IMR-90 (cell line): ENCODE data around the gene RFXANK. TPM values are rescaled to one million over a fixed set of nuclear protein-coding genes. Genes with fewer than 3 reads are reported as not detected.

Experiments
- ATAC-seq: fragments of 200-7000 bp; cut with Tn5 transposase; 2 replicates; pipeline ENCODE4 v1.9.1; 2020; ENCODE audit warnings: low read depth, mild to moderate bottlenecking, moderate library complexity
- BruUV-seq: library from RNA; stranded (reverse); fragments of 400-500 nt; replicated peaks from 2 replicates; lab custom pipeline; 2021; lab: Mats Ljungman, UMichigan
- CTCF ChIA-PET: fragments of 300-600 bp; formaldehyde crosslinking; extraction: SDS; loops from one replicate; lab custom pipeline; 2021; ENCODE audit warnings: antibody characterized with exemption; lab: Yijun Ruan, JAX
- POLR2A ChIA-PET: fragments of 300-600 bp; sonication (Branson Sonifier 250); formaldehyde crosslinking; loops from one replicate; lab custom pipeline; 2022; ENCODE audit warnings: antibody characterized with exemption; ENCODE audit not compliant: unreplicated experiment; lab: Charles Lee
- DNase-seq: peaks from one replicate; pipeline ENCODE4 v3.0.0; 2013
- H2AFZ ChIP-seq: replicated peaks from 2 replicates; pipeline ENCODE3; 2013; ENCODE audit warnings: low read length, mild to moderate bottlenecking; ENCODE audit not compliant: poor library complexity
- H2AK5ac ChIP-seq: 2 replicates; pipeline ENCODE4 v1.6.1; 2013; ENCODE audit warnings: low read depth, low read length, inconsistent platforms
- H2AK9ac ChIP-seq: replicated peaks from 2 replicates; pipeline ENCODE3; 2013; ENCODE audit warnings: mild to moderate bottlenecking, low read depth, low read length, moderate library complexity; ENCODE audit not compliant: poor library complexity
- H2BK120ac ChIP-seq: 2 replicates; pipeline ENCODE4 v1.6.1; 2013; ENCODE audit warnings: low read depth, low read length, inconsistent platforms
- H2BK15ac ChIP-seq: 3 replicates; pipeline ENCODE4 v1.6.1; 2013; ENCODE audit warnings: low read depth, low read length, inconsistent platforms
- H2BK20ac ChIP-seq: 2 replicates; pipeline ENCODE4 v1.6.1; 2013; ENCODE audit warnings: low read depth, mild to moderate bottlenecking, inconsistent platforms, low read length, moderate library complexity
- H2BK5ac ChIP-seq: 2 replicates; pipeline ENCODE4 v1.6.1; 2013; ENCODE audit warnings: mild to moderate bottlenecking, low read depth, low read length, inconsistent platforms; ENCODE audit not compliant: poor library complexity, severe bottlenecking
- H3K14ac ChIP-seq: replicated peaks from 2 replicates; pipeline ENCODE4 v1.6.1; 2013; ENCODE audit warnings: low read depth, low read length, inconsistent platforms
- H3K18ac ChIP-seq: 2 replicates; pipeline ENCODE4 v1.6.1; 2013; ENCODE audit warnings: low read depth, low read length, control low read depth
- H3K23ac ChIP-seq: 2 replicates; pipeline ENCODE4 v1.6.1; 2013; ENCODE audit warnings: low read depth, low read length, inconsistent platforms
- H3K27ac ChIP-seq: 2 replicates; pipeline ENCODE4 v1.5.1; 2013; ENCODE audit warnings: mild to moderate bottlenecking, control low read depth, low read length; ENCODE audit not compliant: insufficient read depth
- H3K27me3 ChIP-seq: 2 replicates; pipeline ENCODE4 v1.6.1; 2013; ENCODE audit warnings: low read length; ENCODE audit not compliant: control insufficient read depth, insufficient read depth
- H3K36me3 ChIP-seq: 2 replicates; pipeline ENCODE4 v1.6.1; 2013; ENCODE audit warnings: low read length, mixed read lengths; ENCODE audit not compliant: control insufficient read depth, insufficient read depth
- H3K4ac ChIP-seq: 2 replicates; pipeline ENCODE4 v1.6.1; 2013; ENCODE audit warnings: low read depth, low read length, inconsistent platforms
- H3K4me1 ChIP-seq: 2 replicates; pipeline ENCODE4 v1.6.1; 2013; ENCODE audit warnings: low read length, mixed read lengths; ENCODE audit not compliant: control insufficient read depth, insufficient read depth
- H3K4me2 ChIP-seq: 2 replicates; pipeline ENCODE4 v1.6.1; 2013; ENCODE audit warnings: low read depth, mild to moderate bottlenecking, control low read depth, low read length, moderate library complexity
- H3K4me3 ChIP-seq: 2 replicates; pipeline ENCODE4 v1.5.1; 2013; ENCODE audit warnings: low read depth, mild to moderate bottlenecking, control low read depth, low read length, moderate library complexity; ENCODE audit not compliant: insufficient read depth
- H3K56ac ChIP-seq: 2 replicates; pipeline ENCODE4 v1.6.1; 2013; ENCODE audit warnings: low read length, inconsistent platforms; ENCODE audit not compliant: insufficient read depth; ENCODE audit errors: extremely low read depth
- H3K79me1 ChIP-seq, 2 experiments: 2 replicates each; pipeline ENCODE4 v1.6.1; 2013; ENCODE audit warnings: low read length in 2 of 2, inconsistent platforms in 1 of 2, low read depth in 1 of 2
- H3K9ac ChIP-seq: 2 replicates; pipeline ENCODE4 v1.6.1; 2013; ENCODE audit warnings: low read depth, low read length, control low read depth
- H3K9me1 ChIP-seq: 2 replicates; pipeline ENCODE4 v1.6.1; 2013; ENCODE audit warnings: low read length, inconsistent platforms; ENCODE audit not compliant: insufficient read depth
- H3K9me3 ChIP-seq: 2 replicates; pipeline ENCODE4 v1.6.1; 2013; ENCODE audit warnings: low read length; ENCODE audit not compliant: control insufficient read depth, insufficient read depth
- H4K20me1 ChIP-seq: 2 replicates; pipeline ENCODE4 v1.6.1; 2013; ENCODE audit warnings: low read length, inconsistent platforms; ENCODE audit not compliant: insufficient read depth
- H4K5ac ChIP-seq: 2 replicates; pipeline ENCODE4 v1.6.1; 2013; ENCODE audit warnings: mild to moderate bottlenecking, low read depth, low read length, control low read depth
- H4K8ac ChIP-seq, 2 experiments: 2 replicates each; pipeline ENCODE4 v1.6.1; 2013; ENCODE audit warnings: low read depth in 2 of 2, low read length in 2 of 2, control low read depth in 1 of 2, inconsistent platforms in 1 of 2
- H4K91ac ChIP-seq: 2 replicates; pipeline ENCODE4 v1.6.1; 2013; ENCODE audit warnings: low read depth, low read length, inconsistent platforms; ENCODE audit not compliant: insufficient read depth
- BHLHE40 ChIP-seq: fragments of 150-350 bp; IDR thresholded peaks from 2 replicates; pipeline ENCODE4 v1.6.1; 2016; ENCODE audit warnings: mild to moderate bottlenecking, low read depth, low read length
- CHD1 ChIP-seq: IDR thresholded peaks from 2 replicates; pipeline ENCODE4 v1.6.1; 2012; ENCODE audit warnings: low read depth, low read length, improper control_type of control experiment
- ELK1 ChIP-seq: fragments of 150-350 bp; IDR thresholded peaks from 2 replicates; pipeline ENCODE4 v1.6.1; 2016; ENCODE audit warnings: low read depth, mild to moderate bottlenecking, low read length, moderate library complexity, borderline replicate concordance
- FOS ChIP-seq: fragments of 150-350 bp; IDR thresholded peaks from 2 replicates; pipeline ENCODE4 v1.6.1; 2016; ENCODE audit warnings: low read depth, low read length
- MAFK ChIP-seq: IDR thresholded peaks from 2 replicates; pipeline ENCODE4 v1.6.1; 2012; ENCODE audit warnings: low read depth, low read length, improper control_type of control experiment
- MAZ ChIP-seq: IDR thresholded peaks from 2 replicates; pipeline ENCODE4 v1.6.1; 2012; ENCODE audit warnings: low read depth, mild to moderate bottlenecking, low read length, improper control_type of control experiment, moderate library complexity, borderline replicate concordance
- MXI1 ChIP-seq: IDR thresholded peaks from 2 replicates; pipeline ENCODE4 v1.6.1; 2012; ENCODE audit warnings: low read depth, mild to moderate bottlenecking, low read length, moderate library complexity, borderline replicate concordance
- NFE2L2 ChIP-seq: fragments of 150-350 bp; IDR thresholded peaks from 2 replicates; pipeline ENCODE4 v1.6.1; 2016; ENCODE audit warnings: low read depth, mild to moderate bottlenecking, low read length
- POLR2A ChIP-seq: IDR thresholded peaks from 2 replicates; pipeline ENCODE4 v1.6.1; 2012; ENCODE audit warnings: mild to moderate bottlenecking, low read depth, low read length
- RAD21 ChIP-seq: IDR thresholded peaks from 2 replicates; pipeline ENCODE4 v1.6.1; 2012; ENCODE audit warnings: low read length, improper control_type of control experiment
- RCOR1 ChIP-seq: IDR thresholded peaks from 2 replicates; pipeline ENCODE4 v1.6.1; 2012; ENCODE audit warnings: mild to moderate bottlenecking, low read length, improper control_type of control experiment; ENCODE audit not compliant: insufficient replicate concordance
- RFX5 ChIP-seq: IDR thresholded peaks from 2 replicates; pipeline ENCODE4 v1.8.0; 2012; ENCODE audit warnings: low read depth, mild to moderate bottlenecking, low read length, moderate library complexity
- SMC3 ChIP-seq: fragments of 150-350 bp; IDR thresholded peaks from 2 replicates; pipeline ENCODE4 v1.6.1; 2016; ENCODE audit warnings: low read depth, mild to moderate bottlenecking, antibody characterized with exemption, low read length, moderate library complexity
- USF2 ChIP-seq: fragments of 150-350 bp; IDR thresholded peaks from 2 replicates; pipeline ENCODE4 v1.6.1; 2017; ENCODE audit warnings: mild to moderate bottlenecking, antibody characterized with exemption, low read length, low read depth
- WGBS, 2 experiments: methylation state at CpG; one replicate each; pipeline versions ENCODE4 v1.1.5 to v1.1.7; 2013; ENCODE audit warnings: missing lambda C conversion rate in 2 of 2; ENCODE audit not compliant: insufficient read length in 1 of 2; ENCODE audit errors: extremely low coverage in 2 of 2; 5-methylcytosine and 5-hydroxymethylcytosine counted together
- dilution Hi-C: fragments of 300-500 bp; cut with HindIII; formaldehyde crosslinking; loops from one replicate; pipeline ENCODE4 v1.14.3; 2018; ENCODE audit warnings: low sequenced_read_pairs; ENCODE audit not compliant: unreplicated experiment
- in situ Hi-C: fragments of 300-500 bp; cut with MboI; formaldehyde crosslinking; loops from 3 replicates; pipeline ENCODE4 v1.14.3; 2019; ENCODE audit warnings: low sequenced_read_pairs, inconsistent platforms, mixed read lengths
- intact Hi-C: fragments of 100-400 bp; cut with micrococcal nuclease; formaldehyde crosslinking; loops from 2 replicates; pipeline ENCODE4 v1.10.0; 2022
- polyA plus RNA-seq, 3 experiments: library from polyadenylated mRNA; depleted of rRNA; stranded (reverse); fragments of >200 nt; gene quantifications; 2 replicates each; pipeline ENCODE4 v1.2.3, GENCODE V29; 2012; ENCODE audit warnings: low replicate concordance in 1 of 3
- total RNA-seq: library from RNA; depleted of rRNA; stranded (reverse); fragments of >200 nt; gene quantifications from 2 replicates; pipeline ENCODE4 v1.2.3, GENCODE V29; 2012

The RFXANK gene
- total and polyA plus RNA-seq, 2 of the 4 experiments (the other 2 are of a cell fraction), result 68.3 to 97.8 TPM

GRCh38 chr19:19169236-19170052 lies 22.6 kb upstream of the RFXANK start:
- Histone ChIP-seq H4K91ac (no peak overlapping the region), H2AFZ (no peak overlapping the region), H3K23ac (no peak overlapping the region), H3K9me3 (no peaks in the 10 kb centered on the region), H2BK15ac (no peak overlapping the region), H4K20me1 (no peaks in the 10 kb centered on the region), H2AK9ac (no peak overlapping the region), H4K5ac (no peak overlapping the region), H3K9ac (no peak overlapping the region), H2BK20ac (no peak overlapping the region), H4K8ac (no peak overlapping the region), H3K27me3 (no peaks in the 10 kb centered on the region), H3K4me1 (peaks cover 24% of the 10 kb centered on the region), H3K4me3 (no peak overlapping the region), H3K4ac (no peak overlapping the region; the same call in 1 of the 2 replicates), H3K36me3 (no peaks in the 10 kb centered on the region), H3K79me1 (no peaks in the 10 kb centered on the region), H2BK120ac (no peak overlapping the region), H3K27ac (no peak overlapping the region), H3K9me1 (peaks cover 11% of the 10 kb centered on the region), H3K4me2 (no peak overlapping the region), H3K14ac (no peak overlapping the region), H2AK5ac (0 out of 2 replicates have a peak overlapping the region, but pooled peaks have one; percentile 2), H3K18ac (no peak overlapping the region), H2BK5ac (no peak overlapping the region), H3K56ac (no peak overlapping the region)
- dilution Hi-C loops (no loop called here), intact Hi-C loops (loop anchor here (10.0 kb wide), 1 partner anchor 105 kb away; the partner anchor contains the start of gene SLC25A42), in situ Hi-C loops (no loop called here)
- 85% methylated on average over 5 of the region's 9 CpGs; no CpG with 5 or more reads in 1 of the 2 experiments for WGBS, 2 experiments
- CTCF ChIA-PET, result interaction anchor here (0.6 kb wide), 1 partner anchor 323 kb away, joined by 5 read pairs; no protein-coding TSS in a partner anchor
- ATAC-seq (no peak), DNase-seq (no peak)
- POLR2A ChIA-PET, result no interaction called here
- BruUV-seq, result no TSS peak
- TF ChIP-seq MAFK (no peak), RAD21 (no peak), FOS (no peak), USF2 (no peak), MXI1 (no peak), RCOR1 (no peak), BHLHE40 (no peak), POLR2A (no peak), RFX5 (no peak), MAZ (no peak), SMC3 (no peak), CHD1 (no peak), NFE2L2 (no peak), ELK1 (no peak)
